ENCODE data around the gene DIS3L2.

The DIS3L2 gene

GRCh38 chr2:232184346-232184745 lies 222.8 kb downstream of the DIS3L2 start:
- DNase-seq (ENCODE audit: low spot score), result no peak

GRCh38 chr2:232190796-232191195 lies 229.3 kb downstream of the DIS3L2 start:
- DNase-seq (ENCODE audit: low spot score), result no peak

- no peak for DNase-seq (ENCODE audit: low spot score)
Measured at GRCh38 chr2:232195487-232195886, 234.0 kb downstream of the DIS3L2 start.

- DNase-seq (ENCODE audit: low spot score), result no peak
Measured at GRCh38 chr2:232196802-232197201, 235.3 kb downstream of the DIS3L2 start.

- DNase-seq (ENCODE audit: low spot score), result peak; percentile 75
Measured at GRCh38 chr2:232200195-232200594, 238.7 kb downstream of the DIS3L2 start.

- DNase-seq (ENCODE audit: low spot score), result no peak
Measured at GRCh38 chr2:232203166-232203891, 241.8 kb downstream of the DIS3L2 start.

- DNase-seq (ENCODE audit: low spot score), result peak; percentile 78
Measured at GRCh38 chr2:232203936-232204335, 242.4 kb downstream of the DIS3L2 start.

GRCh38 chr2:232204457-232204931 lies 243.0 kb downstream of the DIS3L2 start:
- peak; percentile 74 for DNase-seq (ENCODE audit: low spot score)

- DNase-seq (ENCODE audit: low spot score), result peak; percentile 17
Measured at GRCh38 chr2:232207174-232207573, 245.7 kb downstream of the DIS3L2 start.

GRCh38 chr2:232210306-232210705 lies 248.8 kb downstream of the DIS3L2 start:
- no peak for DNase-seq (ENCODE audit: low spot score)

- no peak for DNase-seq (ENCODE audit: low spot score)
Measured at GRCh38 chr2:232211743-232212686, 250.5 kb downstream of the DIS3L2 start.

- peak; percentile 11 for DNase-seq (ENCODE audit: low spot score)
Measured at GRCh38 chr2:232213176-232213575, 251.7 kb downstream of the DIS3L2 start.

GRCh38 chr2:232214053-232214452 lies 252.5 kb downstream of the DIS3L2 start:
- DNase-seq (ENCODE audit: low spot score), result peak; percentile 61

GRCh38 chr2:232216028-232216427 lies 254.5 kb downstream of the DIS3L2 start:
- DNase-seq (ENCODE audit: low spot score), result no peak

GRCh38 chr2:232218778-232219495 lies 257.4 kb downstream of the DIS3L2 start:
- DNase-seq (ENCODE audit: low spot score), result no peak

- DNase-seq (ENCODE audit: low spot score), result no peak
Measured at GRCh38 chr2:232219496-232219870, 258.0 kb downstream of the DIS3L2 start.

GRCh38 chr2:232219932-232220331 lies 258.4 kb downstream of the DIS3L2 start:
- DNase-seq (ENCODE audit: low spot score), result no peak

- no peak for DNase-seq (ENCODE audit: low spot score)
Measured at GRCh38 chr2:232225429-232225828, 263.9 kb downstream of the DIS3L2 start.

GRCh38 chr2:232225895-232226294 lies 264.4 kb downstream of the DIS3L2 start:
- no peak for DNase-seq (ENCODE audit: low spot score)

GRCh38 chr2:232228332-232228731 lies 266.8 kb downstream of the DIS3L2 start:
- DNase-seq (ENCODE audit: low spot score), result peak; percentile 45

- peak; percentile 90 for DNase-seq (ENCODE audit: low spot score)
Measured at GRCh38 chr2:232228971-232229894, 267.7 kb downstream of the DIS3L2 start.
